ACHN (cell line): ENCODE measurements around the gene NDFIP1.
A peak's percentile ranks its signal among the peaks of the same experiment; 100 is the strongest.
"Not testable (repeated sequence)": the region's sequence is repeated elsewhere in the genome, so short reads cannot be mapped to it uniquely, and the experiment has no call there.

ENCODE experiments used
- DNase-seq: peaks from one replicate; pipeline ENCODE4 v3.0.0-alpha.2; 2015
- in situ Hi-C: cut with HindIII; loops from 2 replicates; pipeline ENCODE4 v1.10.0; 2017; ENCODE audit warnings: low sequenced_read_pairs, low pct_ligation_motif_present, low pct_unique_long_range_greater_than_20kb

Gene NDFIP1

GRCh38 chr5:142088855-142089479, 19.6 kb upstream of the NDFIP1 start:
- in situ Hi-C loops, DNase-seq: not testable (repeated sequence)

- DNase-seq = no peak
- in situ Hi-C loops = no loop called here
Measured at GRCh38 chr5:142091012-142091411, 17.6 kb upstream of the NDFIP1 start.

GRCh38 chr5:142091922-142092321, 16.7 kb upstream of the NDFIP1 start:
- in situ Hi-C loops = no loop called here
- DNase-seq = no peak

DNA sequence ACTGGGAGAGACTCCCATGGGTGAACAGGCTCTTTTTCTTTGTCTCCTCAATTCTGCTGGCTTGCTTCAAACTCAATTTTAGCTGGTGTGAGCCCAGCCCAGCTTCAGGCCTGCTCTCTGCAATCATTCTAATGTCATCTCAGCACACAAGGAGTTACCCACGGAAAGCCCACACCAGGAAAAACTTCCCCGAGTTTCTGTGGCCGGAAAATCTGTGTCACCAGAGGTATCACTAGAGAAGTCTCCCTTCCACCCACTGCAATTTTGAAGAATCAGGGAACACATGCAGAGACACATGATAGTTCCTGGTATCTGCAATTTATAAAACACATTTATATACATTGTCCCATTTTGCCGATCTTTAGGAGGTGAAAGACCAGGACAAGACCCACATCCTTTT, 13.5 kb upstream of the NDFIP1 start:
- in situ Hi-C loops = no loop called here
- no peak for DNase-seq

DNA sequence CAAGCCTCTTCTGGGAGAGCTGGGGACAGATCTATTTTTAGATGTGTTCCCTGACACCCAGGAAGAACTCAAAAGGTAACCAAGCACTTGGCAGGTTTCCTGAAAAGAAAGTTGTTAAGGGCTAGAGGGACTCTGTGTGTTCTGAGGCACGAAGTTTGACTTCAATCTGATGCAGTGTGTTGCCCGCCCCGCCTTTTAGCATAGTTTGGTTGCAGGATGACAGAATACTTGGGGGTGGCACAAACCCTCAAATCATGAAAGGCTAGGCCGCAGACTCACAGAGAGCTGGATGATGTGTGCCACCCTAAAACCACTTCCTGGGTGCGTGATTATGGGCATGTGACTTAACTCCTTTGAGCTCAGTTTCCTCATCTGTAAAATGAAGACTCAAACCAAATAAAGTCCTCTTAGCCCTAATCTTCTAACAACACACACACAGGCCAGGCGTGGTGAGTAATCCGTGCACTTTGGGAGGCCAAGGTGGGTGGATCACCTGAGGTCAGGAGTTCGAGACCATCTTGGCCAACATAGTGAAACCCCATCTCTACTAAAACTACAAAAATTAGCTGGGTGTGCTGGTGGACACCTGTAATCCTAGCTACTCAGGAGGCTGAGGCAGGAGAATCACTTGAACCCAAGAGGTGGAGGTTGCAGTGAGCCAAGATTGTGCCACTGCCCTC, 12.8 kb upstream of the NDFIP1 start:
- no peak for DNase-seq
- in situ Hi-C loops = no loop called here

- no peak for DNase-seq
- in situ Hi-C loops = no loop called here
Measured at GRCh38 chr5:142096382-142096781, 12.2 kb upstream of the NDFIP1 start.

- in situ Hi-C loops = no loop called here
- no peak for DNase-seq
Measured at GRCh38 chr5:142097681-142098080, 10.9 kb upstream of the NDFIP1 start.

DNA sequence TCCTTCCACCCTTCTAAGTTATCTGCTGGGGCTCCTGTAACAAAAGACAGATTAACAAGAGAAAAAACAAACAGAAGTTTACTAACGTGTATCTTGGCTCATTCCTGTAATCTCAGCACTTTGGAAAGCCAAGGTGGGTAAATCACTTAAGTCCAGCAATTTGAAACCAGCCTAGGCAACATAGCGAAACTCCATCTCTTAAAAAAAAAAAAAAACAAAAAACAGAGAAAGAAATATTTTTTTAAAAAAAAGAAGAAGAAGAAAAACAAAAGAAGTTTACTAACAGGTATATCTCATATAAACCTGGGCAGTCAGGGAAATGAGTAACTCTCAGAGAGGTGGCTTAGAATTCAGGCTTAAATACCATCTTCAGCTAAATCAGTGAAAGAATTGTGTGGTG, 10.3 kb upstream of the NDFIP1 start:
- in situ Hi-C loops = no loop called here

DNA sequence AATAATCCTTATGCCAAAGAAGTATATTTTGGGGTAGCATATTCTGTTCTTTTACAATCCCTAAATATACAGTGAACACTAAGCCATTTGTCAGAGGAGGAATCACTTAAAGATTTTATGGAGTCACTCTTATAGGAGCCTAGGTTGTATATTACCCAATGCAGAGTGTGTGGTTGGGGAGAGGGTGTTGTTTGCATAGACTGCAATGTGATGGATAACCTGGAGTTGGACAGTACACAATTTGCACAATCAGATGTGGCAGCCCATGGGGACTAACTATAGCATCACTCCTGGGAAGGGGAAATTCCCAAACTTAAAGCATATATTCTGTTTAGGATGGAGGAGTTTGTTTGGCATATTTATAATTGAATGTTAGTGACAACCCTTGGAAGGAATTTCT, 9.6 kb upstream of the NDFIP1 start:
- in situ Hi-C loops = no loop called here

More for the DNA sequence above, 10.3 kb upstream of the NDFIP1 start:
- no peak for DNase-seq

GRCh38 chr5:142100307-142100706, 8.3 kb upstream of the NDFIP1 start:
- DNase-seq = no peak
- in situ Hi-C loops = no loop called here

More for the DNA sequence above, 9.6 kb upstream of the NDFIP1 start:
- DNase-seq = no peak

- no peak for DNase-seq
- in situ Hi-C loops = no loop called here
Measured at GRCh38 chr5:142102980-142103740, 5.4 kb upstream of the NDFIP1 start.

- no peak for DNase-seq
- in situ Hi-C loops = no loop called here
Measured at GRCh38 chr5:142104491-142104890, 4.1 kb upstream of the NDFIP1 start.

- DNase-seq = no peak
- in situ Hi-C loops = no loop called here
Measured at GRCh38 chr5:142106061-142106460, 2.5 kb upstream of the NDFIP1 start.

DNA sequence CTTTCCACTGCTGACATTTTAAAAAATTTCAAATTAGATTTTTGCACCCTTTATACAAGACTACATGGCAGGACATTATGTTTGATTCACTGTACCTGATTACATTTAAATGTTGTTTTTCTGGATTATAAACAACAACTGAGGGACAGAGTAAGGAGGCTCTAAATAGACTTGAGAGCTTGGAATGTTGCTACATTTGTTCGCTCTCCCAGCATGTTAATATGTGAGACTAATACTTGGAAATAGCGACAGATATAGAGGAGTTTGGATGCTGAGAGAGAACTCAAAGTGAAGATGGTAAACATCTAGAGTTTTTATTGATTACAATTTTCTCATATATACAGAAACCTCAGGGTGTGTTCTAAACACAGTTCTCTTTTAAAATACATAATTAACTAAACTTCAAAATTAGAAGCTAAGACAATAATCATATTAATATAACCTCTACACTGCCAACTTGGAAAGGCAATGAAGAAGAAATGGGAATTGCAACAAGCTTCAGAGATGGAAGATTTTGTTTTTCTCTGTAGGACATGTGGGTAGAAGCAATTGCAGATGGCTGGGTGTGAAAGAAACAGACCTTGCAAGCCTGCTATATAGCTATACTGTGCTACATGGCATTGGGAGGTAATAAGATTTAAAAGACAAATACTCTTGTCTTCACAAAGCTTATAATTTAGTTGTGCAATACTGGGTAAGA, 1.4 kb upstream of the NDFIP1 start:
- DNase-seq = no peak
- in situ Hi-C loops = no loop called here

- no peak for DNase-seq
- in situ Hi-C loops = no loop called here
Measured at GRCh38 chr5:142107736-142108431, 695 bp upstream of the NDFIP1 start.

DNA sequence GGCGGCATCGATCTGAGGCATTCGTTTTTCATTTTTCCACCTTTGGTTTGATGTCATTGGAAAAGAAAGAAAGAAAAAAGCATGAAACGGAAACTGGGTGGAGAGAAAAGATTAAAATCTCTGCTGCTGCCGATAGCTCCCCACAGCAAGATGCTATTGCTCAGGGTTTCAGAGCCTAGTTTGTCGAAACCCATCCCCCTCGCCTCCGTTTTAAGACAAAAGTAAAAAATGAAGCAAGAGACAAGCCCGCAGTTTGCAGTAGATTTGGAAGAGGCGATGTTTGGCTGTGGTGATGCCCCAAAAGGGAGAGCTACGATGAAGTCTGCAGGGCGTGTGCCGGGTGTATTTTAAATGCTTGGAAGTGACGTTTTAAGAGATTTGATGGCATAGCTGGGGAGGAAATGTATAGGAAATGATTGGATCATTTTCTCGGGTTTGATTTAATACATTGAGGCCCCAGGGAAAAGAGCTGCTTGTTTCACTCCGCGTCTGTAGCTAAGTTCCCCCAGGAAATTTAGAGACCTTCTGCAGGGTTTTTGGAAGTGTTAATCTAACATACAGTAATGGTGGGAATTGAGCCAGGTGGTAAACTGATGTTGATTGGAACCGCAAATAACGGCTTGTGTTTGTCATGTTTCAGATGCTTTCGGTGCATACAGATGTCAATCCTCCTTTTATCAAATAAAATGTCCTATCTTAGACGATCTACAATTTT, 909 bp downstream of the NDFIP1 start:
- no peak for DNase-seq

DNA sequence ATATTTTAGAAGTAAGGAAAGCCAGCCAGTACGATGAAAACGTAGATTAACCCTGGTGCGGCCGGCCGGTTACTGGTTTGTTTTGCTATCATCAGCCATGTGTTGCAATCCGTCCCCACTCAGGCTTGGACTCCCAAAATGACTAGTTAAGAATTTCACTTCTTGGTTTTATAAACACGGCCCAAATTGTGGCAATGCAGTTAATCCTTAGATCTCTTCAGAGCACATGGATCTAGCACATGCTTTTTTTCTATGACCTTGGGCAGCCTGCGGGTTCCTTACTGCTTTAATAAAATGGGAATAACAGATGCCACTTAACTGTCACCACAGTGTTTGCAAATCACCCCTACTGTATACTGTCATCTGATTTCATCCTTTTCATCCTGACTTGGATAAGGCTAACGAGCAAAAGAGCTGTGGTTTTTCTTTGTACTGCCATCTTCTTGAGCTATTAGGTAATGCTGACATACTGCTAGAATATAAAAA, 1.5 kb downstream of the NDFIP1 start:
- in situ Hi-C loops = no loop called here
- DNase-seq = peak; percentile 12

More for the DNA sequence above, 909 bp downstream of the NDFIP1 start:
- in situ Hi-C loops = no loop called here
